OCI-LY1 (cell line): Measurements from ENCODE around the gene SLC22A12.

ENCODE experiments used
- H2AFZ ChIP-seq: fragments of 200-600 bp; sonication (generic), shearing (Covaris generic); 2 replicates; pipeline ENCODE4 v1.6.0; 2014; ENCODE audit warnings: antibody characterized with exemption, mild to moderate bottlenecking, low read length
- H3F3A ChIP-seq: fragments of 200-600 bp; sonication (generic), shearing (Covaris generic); 2 replicates; pipeline ENCODE4 v1.6.0; 2014; ENCODE audit warnings: mild to moderate bottlenecking, antibody characterized with exemption, low read length, moderate library complexity; ENCODE audit not compliant: insufficient read depth
- H3K27ac ChIP-seq: fragments of 200-600 bp; sonication (generic); 2 replicates; pipeline ENCODE4 v1.5.1; 2014; ENCODE audit warnings: low read length, mixed run types, mild to moderate bottlenecking, low read depth; ENCODE audit not compliant: poor library complexity, severe bottlenecking
- H3K27me3 ChIP-seq: fragments of 200-600 bp; sonication (generic); 2 replicates; pipeline ENCODE4 v1.6.0; 2014; ENCODE audit warnings: antibody characterized with exemption, mild to moderate bottlenecking, low read length, moderate library complexity; ENCODE audit not compliant: insufficient read depth
- H3K36me3 ChIP-seq: fragments of 200-600 bp; sonication (generic); 2 replicates; pipeline ENCODE4 v1.6.1; 2014; ENCODE audit warnings: mild to moderate bottlenecking, antibody characterized with exemption, low read length, moderate library complexity, mixed read lengths; ENCODE audit not compliant: insufficient read depth
- H3K4me1 ChIP-seq: fragments of 200-600 bp; sonication (generic); 2 replicates; pipeline ENCODE4 v1.5.1; 2014; ENCODE audit warnings: mild to moderate bottlenecking, low read length, moderate library complexity; ENCODE audit not compliant: insufficient read depth, severe bottlenecking
- H3K4me2 ChIP-seq: fragments of 200-600 bp; sonication (generic), shearing (Covaris generic); 2 replicates; pipeline ENCODE4 v1.6.1; 2014; ENCODE audit warnings: low read length
- H3K4me3 ChIP-seq: fragments of 200-600 bp; sonication (generic); 2 replicates; pipeline ENCODE4 v1.5.1; 2014; ENCODE audit warnings: low read length, low read depth, mild to moderate bottlenecking, mixed read lengths; ENCODE audit not compliant: poor library complexity, severe bottlenecking
- H3K79me2 ChIP-seq: fragments of 200-600 bp; shearing (Covaris generic); 2 replicates; pipeline ENCODE4 v1.6.1; 2016; ENCODE audit warnings: mixed run types, low read length, mixed read lengths; ENCODE audit not compliant: insufficient read depth
- H3K9ac ChIP-seq: fragments of 200-600 bp; sonication (generic), shearing (Covaris generic); 2 replicates; pipeline ENCODE4 v1.6.1; 2014; ENCODE audit warnings: mild to moderate bottlenecking, low read length, mixed read lengths
- H3K9me2 ChIP-seq: fragments of 200-600 bp; sonication (generic), shearing (Covaris generic); 2 replicates; pipeline ENCODE4 v1.6.1; 2014; ENCODE audit warnings: low read depth, mild to moderate bottlenecking, low read length, mixed read lengths
- H3K9me3 ChIP-seq: fragments of 200-600 bp; shearing (Covaris generic); 2 replicates; pipeline ENCODE4 v1.6.1; 2014; ENCODE audit warnings: low read length, mixed read lengths
- H4K20me1 ChIP-seq: fragments of 200-600 bp; sonication (generic), shearing (Covaris generic); 2 replicates; pipeline ENCODE4 v1.6.0; 2016; ENCODE audit warnings: mild to moderate bottlenecking, low read length; ENCODE audit not compliant: insufficient read depth
- CTCF ChIP-seq: fragments of 200-600 bp; sonication (generic), shearing (Covaris generic); IDR thresholded peaks from 2 replicates; pipeline ENCODE4 v1.5.1; 2017; ENCODE audit warnings: mild to moderate bottlenecking, antibody characterized with exemption, low read length, moderate library complexity, mixed read lengths
- EZH2 ChIP-seq: fragments of 200-600 bp; sonication (generic), shearing (Covaris generic); IDR thresholded peaks from 2 replicates; pipeline ENCODE4 v1.8.0; 2017; ENCODE audit warnings: borderline replicate concordance, mixed run types, mild to moderate bottlenecking, antibody characterized with exemption, low read length, moderate library complexity, mixed read lengths

Gene SLC22A12

GRCh38 chr11:64599698-64600211 lies 8.7 kb downstream of the SLC22A12 start:
- no peak overlapping the region for H3K27ac ChIP-seq

GRCh38 chr11:64600281-64600992 lies 9.4 kb downstream of the SLC22A12 start:
- no peak overlapping the region for H2AFZ ChIP-seq
- no peaks in the 10 kb centered on the region for H3F3A ChIP-seq
- no peaks in the 10 kb centered on the region for H3K36me3 ChIP-seq
- H3K9me3 ChIP-seq = 0 out of 2 replicates have a peak, but pooled peaks cover 3% of the 10 kb centered on the region
- no peak for TF ChIP-seq EZH2
- TF ChIP-seq CTCF = no peak
- H3K79me2 ChIP-seq = no peaks in the 10 kb centered on the region
- H3K4me2 ChIP-seq = no peak overlapping the region
- H3K4me3 ChIP-seq = no peak overlapping the region
- no peaks in the 10 kb centered on the region for H3K9me2 ChIP-seq
- H3K9ac ChIP-seq = no peak overlapping the region
- no peak overlapping the region for H3K27ac ChIP-seq
- no peaks in the 10 kb centered on the region for H3K4me1 ChIP-seq
- no peaks in the 10 kb centered on the region for H4K20me1 ChIP-seq
- 0 out of 2 replicates have a peak, but pooled peaks cover 4% of the 10 kb centered on the region for H3K27me3 ChIP-seq

More at GRCh38 chr11:64599698-64600211, 8.7 kb downstream of the SLC22A12 start:
- no peaks in the 10 kb centered on the region for H3F3A ChIP-seq
- TF ChIP-seq CTCF = no peak
- no peak for TF ChIP-seq EZH2
- no peaks in the 10 kb centered on the region for H3K79me2 ChIP-seq
- no peaks in the 10 kb centered on the region for H3K4me1 ChIP-seq
- no peaks in the 10 kb centered on the region for H3K9me2 ChIP-seq
- H3K36me3 ChIP-seq = no peaks in the 10 kb centered on the region
- H4K20me1 ChIP-seq = no peaks in the 10 kb centered on the region
- H2AFZ ChIP-seq = no peak overlapping the region
- 0 out of 2 replicates have a peak, but pooled peaks cover 4% of the 10 kb centered on the region for H3K27me3 ChIP-seq
- H3K4me2 ChIP-seq = no peak overlapping the region
- 0 out of 2 replicates have a peak, but pooled peaks cover 3% of the 10 kb centered on the region for H3K9me3 ChIP-seq
- no peak overlapping the region for H3K9ac ChIP-seq
- no peak overlapping the region for H3K4me3 ChIP-seq

- H3K36me3 ChIP-seq = no peaks in the 10 kb centered on the region
- no peaks in the 10 kb centered on the region for H4K20me1 ChIP-seq
- no peak for TF ChIP-seq CTCF
- TF ChIP-seq EZH2 = no peak
- H3K4me1 ChIP-seq = no peaks in the 10 kb centered on the region
- H3K79me2 ChIP-seq = no peaks in the 10 kb centered on the region
- H3K27ac ChIP-seq = no peak overlapping the region
- H2AFZ ChIP-seq = no peak overlapping the region
- H3K9ac ChIP-seq = no peak overlapping the region
- no peak overlapping the region for H3K4me3 ChIP-seq
- 0 out of 2 replicates have a peak, but pooled peaks cover 9% of the 10 kb centered on the region for H3K27me3 ChIP-seq
- no peaks in the 10 kb centered on the region for H3K9me3 ChIP-seq
- H3F3A ChIP-seq = no peaks in the 10 kb centered on the region
- H3K9me2 ChIP-seq = no peaks in the 10 kb centered on the region
- no peak overlapping the region for H3K4me2 ChIP-seq
Observed at GRCh38 chr11:64601605-64602465, 10.8 kb downstream of the SLC22A12 start.
